HG03280 (cell line): Measurements from ENCODE around the gene RARG.
A peak's percentile ranks its signal among the peaks of the same experiment; 100 is the strongest.

Source experiments
- ATAC-seq: cut with Tn5 transposase; IDR thresholded peaks from one replicate; pipeline ENCODE4 v1.9.1; 2021; ENCODE audit warnings: mild to moderate bottlenecking, moderate library complexity; ENCODE audit not compliant: unreplicated experiment

Gene RARG

DNA sequence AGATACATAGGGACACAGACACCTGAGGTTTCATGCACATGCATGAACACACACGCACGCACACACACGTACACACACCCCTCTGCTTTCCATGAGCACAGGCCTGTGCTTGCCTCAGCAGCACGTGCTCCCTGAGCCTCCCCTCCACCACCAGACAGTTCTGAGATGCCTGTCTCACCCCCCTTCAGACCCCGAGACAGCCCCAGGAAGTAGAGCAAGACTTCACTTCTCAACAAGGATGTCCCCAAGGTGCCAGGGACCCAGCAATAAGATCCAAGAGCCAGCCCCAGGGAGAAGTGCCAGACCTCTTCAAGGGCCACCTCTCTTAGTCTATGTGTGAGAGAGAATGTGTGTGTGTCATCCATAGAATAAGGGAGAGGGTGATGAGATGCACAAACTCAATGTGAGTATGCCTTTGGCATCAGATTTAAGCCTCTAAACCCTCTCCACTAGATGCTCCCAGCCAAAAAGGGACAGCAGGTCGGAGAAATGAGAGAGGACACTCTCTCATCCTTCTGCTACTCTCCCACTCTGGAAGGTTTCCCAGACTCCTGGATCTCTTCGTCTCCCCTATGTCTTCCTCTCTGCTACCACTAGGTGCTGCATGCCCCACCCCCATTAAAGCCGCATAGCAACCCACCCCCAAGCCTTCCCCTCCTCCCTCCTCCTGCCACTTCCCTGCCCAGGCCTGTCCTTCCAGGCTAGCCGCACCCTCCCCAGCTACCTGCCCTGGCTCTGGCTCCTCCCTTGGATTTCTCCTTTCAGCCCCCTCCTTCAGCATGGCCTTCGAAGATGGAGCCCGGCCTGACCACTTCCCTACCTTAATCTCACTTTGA is 7.7 kb downstream of the RARG start:
- ATAC-seq, result no peak

- ATAC-seq, result no peak
These were observed 8.5 kb downstream of the RARG start for GRCh38 chr12:53223389-53224060.

DNA sequence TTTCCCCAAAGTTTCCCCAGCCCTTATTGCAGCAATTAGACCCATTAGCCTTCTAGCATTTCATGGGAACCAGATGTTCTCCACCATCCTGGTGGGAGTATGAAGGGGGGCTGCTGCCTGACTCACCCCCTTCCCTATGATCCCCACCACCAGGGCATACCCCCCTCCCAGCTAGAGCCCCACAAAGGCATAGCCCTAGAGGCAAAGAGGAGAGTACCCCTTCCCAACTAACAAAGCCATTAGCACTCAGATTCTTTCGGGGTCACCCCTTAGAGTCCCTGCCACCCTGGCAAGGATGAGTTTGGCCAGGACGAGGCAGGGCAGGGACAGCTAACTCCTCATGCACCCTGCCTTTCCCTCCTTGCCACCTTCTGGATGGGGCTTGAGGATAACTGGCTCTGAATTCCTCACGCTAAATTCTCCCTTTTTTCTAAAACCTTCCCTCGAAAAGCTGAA is 9.2 kb downstream of the RARG start:
- ATAC-seq, result no peak

- no peak for ATAC-seq
These were observed 9.8 kb downstream of the RARG start for GRCh38 chr12:53222170-53222721.

DNA sequence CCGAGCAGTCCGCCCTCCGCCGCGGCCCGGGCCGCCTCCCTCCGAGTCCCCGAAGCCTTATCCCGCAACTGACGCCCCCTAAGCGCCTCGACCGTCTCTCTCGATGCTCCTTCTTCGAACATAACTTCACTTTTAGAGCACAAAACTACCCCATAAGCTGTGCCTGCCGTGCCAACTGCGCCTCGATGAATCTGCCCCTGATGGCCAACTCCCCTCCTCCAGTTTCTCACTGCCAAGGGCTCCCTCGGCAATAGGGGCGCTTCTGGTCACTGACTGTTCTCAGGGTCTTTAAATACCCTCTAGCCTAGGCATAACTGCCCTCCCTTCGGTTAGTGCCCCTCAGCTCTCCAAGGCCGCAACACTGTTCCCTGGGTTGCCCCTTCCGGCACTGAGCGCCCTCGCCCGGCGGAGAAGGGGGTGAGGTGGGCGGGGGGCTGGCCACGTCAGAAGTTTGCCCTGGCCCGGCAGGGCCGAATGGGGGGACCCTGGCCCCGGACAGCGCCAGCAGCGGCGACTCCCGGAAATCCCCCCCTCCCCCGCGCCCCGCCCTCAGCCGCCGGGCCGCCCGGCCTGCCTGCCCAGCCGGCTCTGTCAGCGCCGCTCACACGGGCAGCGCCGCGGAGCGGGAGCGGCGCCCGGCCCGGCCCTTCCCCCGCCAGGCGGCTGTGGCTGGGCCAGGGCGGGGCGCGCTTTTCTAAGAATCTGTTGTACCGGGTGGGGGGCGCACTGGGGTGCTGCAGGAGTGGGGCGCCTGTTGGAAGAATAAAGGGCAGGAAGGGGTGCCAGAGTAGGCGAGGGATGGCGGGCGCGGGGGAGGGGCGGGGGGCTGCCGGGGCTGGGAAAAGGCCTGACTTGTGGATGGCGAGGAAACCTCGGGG is 10.6 kb downstream of the RARG start:
- ATAC-seq, result peak; percentile 28

DNA sequence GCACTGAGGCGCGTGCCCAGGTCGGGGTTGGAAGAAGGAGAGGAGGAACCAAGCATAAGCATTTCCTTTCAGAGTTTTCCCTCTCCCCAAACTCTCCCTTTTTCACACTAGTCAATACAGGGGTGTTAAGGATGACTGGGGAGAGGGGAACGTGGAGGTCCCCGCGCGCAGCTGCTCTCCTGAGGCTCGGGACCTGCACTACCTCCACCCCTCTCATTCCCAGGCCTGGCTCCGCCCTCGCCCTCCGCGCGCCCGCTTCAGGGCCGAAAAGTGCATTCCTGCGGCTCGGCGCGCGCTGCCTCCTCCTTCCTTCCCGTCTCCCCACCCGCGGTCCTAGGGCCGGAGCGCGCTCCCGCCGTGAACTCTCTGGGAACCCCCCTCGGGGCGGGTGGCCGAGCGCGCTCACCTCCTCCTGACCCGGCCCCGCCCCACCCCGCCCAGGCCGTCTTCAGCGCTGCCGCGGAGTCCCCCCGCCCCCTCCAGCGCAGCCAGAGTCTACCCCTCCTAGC is 11.3 kb downstream of the RARG start:
- ATAC-seq, result peak; percentile 58

GRCh38 chr12:53219956-53220693 is 11.9 kb downstream of the RARG start:
- peak; percentile 39 for ATAC-seq

DNA sequence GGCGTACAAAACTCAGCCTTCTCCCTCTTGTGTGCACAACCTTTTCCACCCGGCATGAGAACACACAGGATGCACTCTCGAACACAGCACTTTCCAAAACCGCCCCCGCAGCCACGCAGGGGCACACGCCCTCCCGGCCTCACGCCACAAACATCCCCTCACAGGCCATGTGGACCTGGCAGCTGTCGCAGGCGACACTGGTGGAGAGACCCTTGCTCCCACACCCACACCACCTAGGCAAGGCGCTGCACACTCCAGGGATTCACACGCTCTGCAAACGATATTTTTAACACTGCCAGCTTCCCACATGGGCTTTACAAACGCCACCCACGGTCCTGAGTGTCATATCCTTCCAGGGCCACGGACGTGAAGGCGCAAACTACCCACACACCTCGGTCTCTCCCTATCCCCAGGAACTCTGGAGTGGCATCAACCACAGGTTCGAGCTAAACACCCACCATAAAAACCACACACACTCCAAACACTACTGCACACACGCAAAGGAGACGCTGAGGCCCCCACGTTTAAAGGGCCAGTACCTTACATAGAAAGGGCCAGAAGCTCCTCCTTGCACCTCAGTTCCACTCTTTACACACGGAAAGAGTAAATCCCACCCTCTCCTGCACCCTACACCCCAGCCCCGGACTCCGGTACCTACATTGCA is 12.6 kb downstream of the RARG start:
- peak; percentile 2 for ATAC-seq

GRCh38 chr12:53218551-53219291 is 13.3 kb downstream of the RARG start:
- no peak for ATAC-seq

DNA sequence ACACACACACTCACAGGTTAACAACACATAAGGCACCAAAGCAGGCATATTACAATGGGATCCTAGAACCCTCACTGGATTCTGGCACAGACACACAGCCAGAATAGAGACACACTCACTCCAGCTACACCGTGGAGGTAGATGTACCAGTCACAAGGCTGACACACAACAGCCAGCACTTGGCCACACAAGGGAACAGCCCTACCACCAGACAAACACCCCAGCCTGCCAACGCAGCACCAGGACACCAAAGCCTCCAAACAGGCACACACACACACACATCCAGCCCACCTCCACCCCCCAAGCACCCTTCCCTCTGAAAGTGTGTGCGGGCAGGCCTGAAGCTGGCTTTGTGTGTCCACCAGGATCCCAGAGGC is 14.1 kb downstream of the RARG start:
- no peak for ATAC-seq

DNA sequence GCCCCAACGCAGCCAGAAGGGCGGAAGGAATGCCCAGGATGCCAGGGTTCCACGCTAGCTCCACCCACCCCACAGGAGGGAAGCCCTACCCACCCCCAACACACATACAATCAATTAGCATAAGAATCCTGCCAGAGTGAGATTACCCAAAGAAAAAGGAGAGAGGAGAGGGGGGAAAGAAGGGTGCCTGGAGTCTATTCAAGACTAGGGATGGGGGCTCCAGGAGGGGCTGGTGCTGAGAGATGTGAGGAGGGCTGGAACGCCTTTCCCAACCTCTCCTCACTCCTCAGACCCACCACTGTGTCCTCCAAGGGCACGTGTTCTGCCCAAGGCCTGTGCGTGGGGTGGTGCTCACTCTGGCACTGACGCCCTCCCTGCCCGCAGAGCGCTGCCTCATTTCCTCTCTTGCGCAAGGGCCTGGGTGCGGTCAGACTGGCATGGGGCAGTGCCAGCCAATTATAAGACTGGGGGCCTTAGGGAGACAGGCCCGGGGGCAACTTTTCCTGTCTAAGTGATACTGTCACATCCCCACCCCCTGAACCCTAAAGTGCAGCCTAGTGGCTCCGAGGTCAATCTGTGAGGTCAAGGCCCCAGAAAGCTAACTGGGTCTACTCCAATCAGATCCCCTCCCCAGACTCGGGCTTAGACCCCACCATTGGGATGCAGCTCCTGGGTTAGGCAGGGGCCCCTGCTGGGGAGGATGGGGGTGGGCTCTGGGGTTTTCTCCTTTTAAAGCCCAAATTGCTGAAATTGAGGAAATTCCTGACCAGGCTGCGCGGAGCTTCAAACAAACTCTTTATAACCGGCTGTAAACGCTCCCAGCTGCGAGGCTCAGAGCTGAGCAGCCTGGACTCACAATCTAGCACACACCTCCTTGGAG is 14.7 kb downstream of the RARG start:
- no peak for ATAC-seq

GRCh38 chr12:53215497-53215896 is 16.5 kb downstream of the RARG start:
- ATAC-seq, result no peak

DNA sequence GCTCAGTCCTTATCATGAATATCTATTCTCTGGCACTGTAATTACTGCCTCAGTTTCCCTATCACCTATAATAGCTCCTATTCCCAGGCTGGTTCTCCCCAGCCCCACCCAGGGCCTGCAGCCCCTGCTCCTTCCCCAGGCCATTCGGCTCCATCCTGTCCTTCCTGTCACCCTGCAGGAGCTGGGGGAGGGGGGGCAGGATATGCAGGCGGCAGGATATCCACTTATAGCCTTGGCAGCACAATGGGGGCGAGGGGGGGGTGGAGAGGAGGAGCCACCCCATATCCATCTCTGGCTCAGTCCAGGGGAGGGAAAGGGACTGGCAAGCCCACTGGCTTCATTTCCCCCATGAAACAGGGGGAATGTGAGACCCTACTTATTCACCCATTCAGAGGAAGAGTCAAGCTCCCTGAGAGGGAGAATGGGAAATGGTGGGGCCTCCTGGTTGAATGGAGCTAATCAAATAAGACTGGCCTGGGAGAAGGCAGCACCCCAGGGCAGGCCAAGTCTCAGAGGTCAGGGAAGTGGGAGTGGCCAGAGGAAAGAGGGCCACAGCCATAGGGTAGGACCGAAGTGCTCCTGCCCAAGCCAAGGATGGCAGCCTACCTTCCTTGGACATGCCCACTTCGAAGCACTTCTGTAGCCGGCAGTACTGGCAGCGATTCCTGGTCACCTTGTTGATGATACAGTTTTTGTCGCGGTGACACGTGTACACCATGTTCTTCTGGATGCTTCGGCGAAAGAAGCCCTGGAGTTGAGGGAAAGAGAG is 17.1 kb downstream of the RARG start:
- no peak for ATAC-seq

GRCh38 chr12:53214221-53214620 is 17.8 kb downstream of the RARG start:
- ATAC-seq, result no peak

- ATAC-seq, result peak; percentile 45
These were observed 18.7 kb downstream of the RARG start for GRCh38 chr12:53213348-53213747.

DNA sequence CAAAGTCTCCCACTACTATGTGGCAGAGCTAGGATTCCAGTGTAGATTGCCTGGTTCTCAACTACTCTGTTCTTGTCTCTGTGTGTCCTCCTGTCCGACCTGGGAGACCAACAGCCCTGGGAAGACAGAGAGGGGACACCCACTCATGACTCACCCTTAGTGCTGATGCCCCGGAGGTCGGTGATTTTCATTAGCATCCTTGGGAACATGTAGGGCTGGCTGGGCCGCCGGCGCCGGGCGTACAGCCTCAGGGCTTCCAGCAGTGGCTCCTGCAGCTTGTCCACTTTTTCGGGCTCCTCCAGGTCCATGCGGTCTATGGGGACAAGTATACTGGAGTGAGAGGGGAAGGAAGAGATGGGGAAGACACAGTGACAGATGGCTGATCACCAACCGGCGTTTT is 19.1 kb downstream of the RARG start:
- ATAC-seq, result no peak
